NCI-H2196 treated with DMSO at 0.1 percent for 48 hours (cell line): ENCODE data around the gene DBN1.
"Not testable (repeated sequence)": the region's sequence is repeated elsewhere in the genome, so short reads cannot be mapped to it uniquely, and the experiment has no call there.

Experiments used
- DNase-seq: peaks from one replicate; lab custom pipeline; 2025; ENCODE audit not compliant: unreplicated experiment; lab: John Stamatoyannopoulos, UW

DBN1 gene

GRCh38 chr5:177491983-177492746 is 18.7 kb upstream of the DBN1 start:
- no peak for DNase-seq

- DNase-seq = no peak
Measured at GRCh38 chr5:177491429-177491945, 18.1 kb upstream of the DBN1 start.

GRCh38 chr5:177490992-177491391 is 17.6 kb upstream of the DBN1 start:
- no peak for DNase-seq

- no peak for DNase-seq
Measured at GRCh38 chr5:177490311-177490991, 17.0 kb upstream of the DBN1 start.

GRCh38 chr5:177489119-177489716 is 15.8 kb upstream of the DBN1 start:
- DNase-seq = no peak

GRCh38 chr5:177487975-177488374 is 14.5 kb upstream of the DBN1 start:
- no peak for DNase-seq

- DNase-seq = no peak
Measured at GRCh38 chr5:177487144-177487543, 13.7 kb upstream of the DBN1 start.

- no peak for DNase-seq
Measured at GRCh38 chr5:177486256-177486655, 12.8 kb upstream of the DBN1 start.

GRCh38 chr5:177485753-177486152 is 12.3 kb upstream of the DBN1 start:
- not testable (repeated sequence) for DNase-seq

- DNase-seq = no peak
Measured at GRCh38 chr5:177484902-177485549, 11.6 kb upstream of the DBN1 start.

GRCh38 chr5:177483994-177484901 is 10.8 kb upstream of the DBN1 start:
- no peak for DNase-seq

GRCh38 chr5:177483042-177483441 is 9.6 kb upstream of the DBN1 start:
- no peak for DNase-seq

- DNase-seq = no peak
Measured at GRCh38 chr5:177482359-177482795, 8.9 kb upstream of the DBN1 start.

- no peak for DNase-seq
Measured at GRCh38 chr5:177479774-177480173, 6.3 kb upstream of the DBN1 start.

GRCh38 chr5:177478711-177479646 is 5.5 kb upstream of the DBN1 start:
- DNase-seq = peak; percentile 57

- DNase-seq = no peak
Measured at GRCh38 chr5:177477701-177478477, 4.5 kb upstream of the DBN1 start.

- no peak for DNase-seq
Measured at GRCh38 chr5:177476531-177477233, 3.2 kb upstream of the DBN1 start.
